ENCODE data around the gene MAPK12. TPM values are rescaled to one million over a fixed set of nuclear protein-coding genes. Genes with fewer than 3 reads are reported as not detected.

Gene MAPK12
- total RNA-seq, 1 donor from 2014 or later, result 17.2 TPM

GRCh38 chr22:50216055-50216683 is 45.3 kb downstream of the MAPK12 start:
- H3K36me3 ChIP-seq, result peaks cover 85% of the 10 kb centered on the region
- H3K27ac ChIP-seq (replicated peaks), result no peak overlapping the region
- H3K4me1 ChIP-seq, result peaks cover 30% of the 10 kb centered on the region
- no peaks in the 10 kb centered on the region for H3K9me3 ChIP-seq (replicated peaks)
- DNase-seq, result no peak
- no peak overlapping the region for H3K4me3 ChIP-seq
- no peaks in the 10 kb centered on the region for H3K27me3 ChIP-seq (ENCODE audit: low read depth)
- no peak for TF ChIP-seq CTCF (IDR thresholded peaks at IDR 0.05; ENCODE audit: borderline replicate concordance)
- intact Hi-C loops (cut with micrococcal nuclease), result no loop called here

GRCh38 chr22:50215297-50216054 is 46.0 kb downstream of the MAPK12 start:
- intact Hi-C loops (cut with micrococcal nuclease), result no loop called here
- H3K36me3 ChIP-seq, result peaks cover 85% of the 10 kb centered on the region
- H3K4me3 ChIP-seq, result no peak overlapping the region
- H3K4me1 ChIP-seq, result peaks cover 30% of the 10 kb centered on the region
- no peak for TF ChIP-seq CTCF (IDR thresholded peaks at IDR 0.05; ENCODE audit: borderline replicate concordance)
- no peak overlapping the region for H3K27ac ChIP-seq (replicated peaks)
- no peak for DNase-seq
- no peaks in the 10 kb centered on the region for H3K9me3 ChIP-seq (replicated peaks)
- H3K27me3 ChIP-seq (ENCODE audit: low read depth), result no peaks in the 10 kb centered on the region

- Histone ChIP-seq H3K27ac (replicated peaks) (no peak overlapping the region), H3K9me3 (replicated peaks) (no peaks in the 10 kb centered on the region), H3K4me1 (peaks cover 20% of the 10 kb centered on the region), H3K27me3 (ENCODE audit: low read depth) (no peaks in the 10 kb centered on the region), H3K36me3 (peaks cover 88% of the 10 kb centered on the region), H3K4me3 (no peak overlapping the region)
- TF ChIP-seq CTCF (IDR thresholded peaks at IDR 0.05; ENCODE audit: borderline replicate concordance), result no peak
- no peak for DNase-seq
- intact Hi-C loops (cut with micrococcal nuclease), result no loop called here
Measured at GRCh38 chr22:50213263-50213662, 48.2 kb downstream of the MAPK12 start.

- no peak overlapping the region for H3K4me3 ChIP-seq
- H3K4me1 ChIP-seq, result peaks cover 33% of the 10 kb centered on the region
- no peak overlapping the region for H3K27ac ChIP-seq (replicated peaks)
- H3K9me3 ChIP-seq (replicated peaks), result no peaks in the 10 kb centered on the region
- H3K27me3 ChIP-seq (ENCODE audit: low read depth), result no peaks in the 10 kb centered on the region
- peaks cover 86% of the 10 kb centered on the region for H3K36me3 ChIP-seq
- intact Hi-C loops (cut with micrococcal nuclease), result no loop called here
- no peak for DNase-seq
- TF ChIP-seq CTCF (IDR thresholded peaks at IDR 0.05; ENCODE audit: borderline replicate concordance), result no peak
Measured at GRCh38 chr22:50211147-50211546, 50.3 kb downstream of the MAPK12 start.

- no peak overlapping the region for H3K4me3 ChIP-seq
- peaks cover 39% of the 10 kb centered on the region for H3K4me1 ChIP-seq
- H3K36me3 ChIP-seq, result peaks cover 85% of the 10 kb centered on the region
- TF ChIP-seq CTCF (IDR thresholded peaks at IDR 0.05; ENCODE audit: borderline replicate concordance), result no peak
- no peaks in the 10 kb centered on the region for H3K27me3 ChIP-seq (ENCODE audit: low read depth)
- DNase-seq, result no peak
- no peaks in the 10 kb centered on the region for H3K9me3 ChIP-seq (replicated peaks)
- intact Hi-C loops (cut with micrococcal nuclease), result no loop called here
- H3K27ac ChIP-seq (replicated peaks), result no peak overlapping the region
Measured at GRCh38 chr22:50210378-50211139, 50.9 kb downstream of the MAPK12 start.

Measured in left ventricle myocardium inferior (tissue), 1 donor.